GM12801 (cell line): ENCODE results near the gene IGSF11.

Experiments used
- TF ChIP-seq, protein P1 (sequence below): IDR thresholded peaks from one replicate; pipeline ENCODE4 v1.5.1; 2011; ENCODE audit warnings: control low read depth; ENCODE audit not compliant: insufficient read length; ENCODE audit errors: extremely low read depth

Gene IGSF11

DNA sequence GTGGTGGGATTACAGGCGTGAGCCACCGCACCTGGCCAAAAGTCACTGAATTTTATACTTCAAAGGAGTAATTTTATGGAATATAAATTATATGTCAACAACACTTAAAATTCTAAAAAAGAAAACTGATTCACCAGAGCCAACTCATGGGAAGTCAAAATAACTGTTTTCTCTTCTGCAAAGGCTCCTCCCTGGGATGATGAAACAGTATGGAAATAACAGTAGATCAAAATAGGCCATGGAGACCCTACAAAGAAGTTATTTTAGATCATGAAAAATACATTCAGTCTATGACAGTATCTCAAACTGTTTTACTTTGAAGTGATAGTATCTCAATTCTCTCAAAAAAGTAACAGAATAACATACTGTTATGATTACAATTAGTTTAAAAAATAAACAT, 102.7 kb downstream of the IGSF11 start:
- TF ChIP-seq, protein P1, sequence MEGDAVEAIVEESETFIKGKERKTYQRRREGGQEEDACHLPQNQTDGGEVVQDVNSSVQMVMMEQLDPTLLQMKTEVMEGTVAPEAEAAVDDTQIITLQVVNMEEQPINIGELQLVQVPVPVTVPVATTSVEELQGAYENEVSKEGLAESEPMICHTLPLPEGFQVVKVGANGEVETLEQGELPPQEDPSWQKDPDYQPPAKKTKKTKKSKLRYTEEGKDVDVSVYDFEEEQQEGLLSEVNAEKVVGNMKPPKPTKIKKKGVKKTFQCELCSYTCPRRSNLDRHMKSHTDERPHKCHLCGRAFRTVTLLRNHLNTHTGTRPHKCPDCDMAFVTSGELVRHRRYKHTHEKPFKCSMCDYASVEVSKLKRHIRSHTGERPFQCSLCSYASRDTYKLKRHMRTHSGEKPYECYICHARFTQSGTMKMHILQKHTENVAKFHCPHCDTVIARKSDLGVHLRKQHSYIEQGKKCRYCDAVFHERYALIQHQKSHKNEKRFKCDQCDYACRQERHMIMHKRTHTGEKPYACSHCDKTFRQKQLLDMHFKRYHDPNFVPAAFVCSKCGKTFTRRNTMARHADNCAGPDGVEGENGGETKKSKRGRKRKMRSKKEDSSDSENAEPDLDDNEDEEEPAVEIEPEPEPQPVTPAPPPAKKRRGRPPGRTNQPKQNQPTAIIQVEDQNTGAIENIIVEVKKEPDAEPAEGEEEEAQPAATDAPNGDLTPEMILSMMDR, result no peak

DNA sequence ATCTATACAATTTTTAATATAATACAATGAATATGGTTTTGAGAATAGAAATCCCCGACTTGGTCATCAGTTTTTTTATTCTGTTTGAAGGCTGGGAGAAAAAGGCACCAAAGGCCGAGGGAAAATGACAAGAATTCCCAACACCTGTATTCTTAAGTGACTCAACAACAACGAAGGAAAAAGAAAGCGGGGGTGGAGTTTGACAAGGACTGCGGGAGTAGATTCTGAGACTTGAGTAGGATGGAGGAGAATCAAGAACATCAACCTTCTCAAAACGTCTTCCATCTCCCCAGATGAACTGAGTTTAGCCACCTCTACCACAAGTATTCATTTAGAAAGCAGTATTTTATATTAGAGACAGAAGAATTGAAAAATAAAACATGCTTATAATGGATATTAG, 107.2 kb downstream of the IGSF11 start:
- TF ChIP-seq, protein P1, result no peak

DNA sequence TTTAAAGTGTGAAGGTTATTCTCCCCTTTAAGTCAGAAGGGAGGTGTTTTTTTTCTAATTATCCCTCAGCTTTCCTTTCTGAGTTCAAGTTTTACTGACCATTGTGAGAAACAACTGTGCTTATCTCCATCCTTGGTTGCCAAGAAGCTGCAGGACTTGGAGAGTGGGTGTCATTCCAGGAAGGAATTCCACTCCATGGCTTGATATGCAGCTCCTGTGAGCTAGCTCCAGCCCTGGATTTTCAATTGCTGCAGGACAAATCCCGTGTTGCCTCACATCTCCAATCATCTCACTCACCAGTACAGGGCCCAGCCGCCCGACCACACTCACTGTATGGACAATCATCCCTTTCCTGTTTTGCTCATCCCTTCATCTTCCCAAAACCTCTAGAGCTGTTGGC, 122.5 kb downstream of the IGSF11 start:
- TF ChIP-seq, protein P1, result no peak

DNA sequence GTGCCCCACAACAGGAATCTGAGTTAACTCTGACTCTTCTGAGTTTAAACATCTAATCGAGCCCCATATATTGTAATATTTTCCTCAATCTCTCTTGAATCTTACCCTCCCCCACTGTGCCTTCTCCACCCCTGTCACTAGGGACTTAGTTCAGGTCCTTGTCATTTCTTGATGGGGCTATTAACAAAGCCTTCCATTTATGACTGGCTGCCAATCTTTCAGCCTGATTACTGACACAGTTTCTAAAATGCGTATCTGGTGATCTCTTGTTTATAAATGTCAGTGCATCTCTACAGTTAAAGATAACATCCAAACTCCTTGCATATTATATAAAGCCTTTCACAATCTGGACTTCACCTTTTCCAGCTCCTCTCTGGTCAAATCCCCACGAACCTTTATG, 124.3 kb downstream of the IGSF11 start:
- TF ChIP-seq, protein P1, result no peak

DNA sequence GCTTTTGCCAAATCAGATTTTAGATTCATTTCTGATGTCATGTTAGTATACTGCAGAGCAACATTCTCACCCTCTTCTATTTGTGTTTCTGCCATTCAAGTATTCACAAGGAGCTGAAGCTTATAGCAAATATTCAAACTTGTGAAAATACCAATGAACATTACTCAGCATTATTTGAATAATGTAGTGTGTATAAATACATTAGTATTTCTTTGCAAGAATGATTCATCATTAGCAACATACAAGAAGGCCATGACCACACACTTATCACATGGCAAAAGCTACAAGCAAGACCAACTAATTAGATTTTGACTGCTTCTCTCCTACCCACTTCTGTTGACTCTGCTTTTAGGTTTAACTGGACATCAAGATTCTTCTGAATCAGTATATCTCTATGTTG, 124.9 kb downstream of the IGSF11 start:
- TF ChIP-seq, protein P1, result no peak

DNA sequence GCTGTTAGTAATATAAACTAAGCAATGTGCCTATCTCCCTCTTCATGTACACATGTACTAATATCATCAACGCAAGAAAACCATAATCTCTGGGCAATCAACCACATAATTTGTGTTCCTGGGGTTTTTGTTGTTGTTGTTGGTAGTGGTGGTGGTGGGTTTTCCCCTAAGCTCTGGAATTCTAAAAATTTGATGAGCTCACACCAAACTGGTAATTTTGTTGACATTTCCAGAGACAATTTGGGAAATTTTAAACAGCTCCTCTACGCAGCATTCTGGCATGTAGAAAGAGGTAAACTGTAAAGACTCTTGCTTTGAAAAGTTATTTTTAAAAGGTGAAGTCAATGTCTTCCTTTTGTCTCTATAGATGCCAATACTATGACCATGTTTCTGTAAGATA, 126.7 kb downstream of the IGSF11 start:
- TF ChIP-seq, protein P1, result no peak

DNA sequence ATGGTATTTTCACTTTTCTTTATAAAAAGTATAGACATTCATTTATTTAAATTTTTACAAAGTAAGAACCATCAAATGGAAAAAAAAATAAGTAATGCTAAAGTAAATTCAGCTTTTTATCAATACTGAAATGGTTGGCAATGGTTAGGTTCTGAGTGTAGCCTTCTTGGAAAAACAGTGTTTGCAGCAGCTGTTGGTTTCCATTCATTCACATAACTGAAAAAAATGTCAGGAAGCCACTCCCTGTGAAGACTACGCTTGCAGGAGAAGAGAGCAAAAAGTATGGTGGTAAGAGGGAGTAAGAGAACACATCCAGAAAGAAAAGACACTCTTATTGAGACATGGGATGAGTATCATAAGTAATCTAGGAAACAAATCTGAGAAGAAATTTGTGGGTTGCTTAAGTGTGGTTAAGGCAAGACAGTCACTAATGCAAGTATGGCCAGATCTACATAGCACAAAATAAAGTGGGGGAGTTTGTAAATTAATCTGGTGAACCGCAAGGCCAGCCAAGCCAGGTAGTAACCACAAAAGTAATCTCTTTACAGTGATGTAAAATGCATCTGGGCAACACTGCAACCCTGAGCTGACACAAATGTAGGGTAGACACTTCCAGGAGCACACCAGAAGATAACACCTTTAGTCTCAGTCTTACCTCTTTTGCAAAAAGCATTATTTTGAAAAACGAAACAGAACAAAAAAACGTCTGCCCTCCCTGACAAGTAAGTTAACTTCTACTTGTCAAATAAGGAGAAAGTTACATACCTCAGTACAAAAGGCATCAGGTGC, 133.7 kb downstream of the IGSF11 start:
- TF ChIP-seq, protein P1, result no peak
